ENCODE measurements around the gene KIRREL3. TPM values are rescaled to one million over a fixed set of nuclear protein-coding genes. Genes with fewer than 3 reads are reported as not detected.

KIRREL3 gene
- total and polyA plus RNA-seq, 9 of the 15 experiments (the other 6 are each of a cell fraction or from before 2014, with no cell fraction given), result 0.04 to 0.10 TPM; not detected in 7

GRCh38 chr11:126387857-126388256, 612.7 kb downstream of the KIRREL3 start:
- POLR2A ChIA-PET, result interaction anchor here (0.8 kb wide), 1 partner anchor 75 kb away, joined by 3 read pairs; no protein-coding TSS in a partner anchor
- Histone ChIP-seq H3K4me2 (ENCODE audit: insufficient read depth, low read length) (no peak overlapping the region), H3K27me3 (ENCODE audit: control insufficient read depth in 2 of 2, insufficient read depth in 2 of 2, low read length in 2 of 2) (no peaks in the 10 kb centered on the region), H3K9me1 (ENCODE audit: control insufficient read depth, insufficient read depth, low read length) (no peaks in the 10 kb centered on the region), H3K4me1 (replicated peaks in 1 of 2; ENCODE audit: control insufficient read depth in 2 of 2, insufficient read depth in 2 of 2, low read length in 2 of 2) (peaks cover 0 to 9% of the 10 kb centered on the region in 2 experiments), H3K36me3 (ENCODE audit: control insufficient read depth, insufficient read depth, low read length) (no peaks in the 10 kb centered on the region), H3K4me3 (no peak overlapping the region), H3K9me3 (replicated peaks; ENCODE audit: control insufficient read depth, insufficient read depth, low read depth, low read length) (no peaks in the 10 kb centered on the region), H4K20me1 (replicated peaks; ENCODE audit: control insufficient read depth, insufficient read depth, low read length) (peaks cover 5% of the 10 kb centered on the region; the same call in 1 of the 2 replicates), H3K27ac (ENCODE audit: extremely low read depth, low read depth, low read length) (no peak overlapping the region), H3K79me2 (ENCODE audit: control insufficient read depth, insufficient read depth, low read length) (no peaks in the 10 kb centered on the region), H3K9ac (ENCODE audit: insufficient read depth in 1 of 2, low read depth in 2 of 2, low read length in 2 of 2) (no peak overlapping the region), H2AFZ (ENCODE audit: low read depth, low read length) (no peak overlapping the region)
- in situ Hi-C loops (cut with MboI) (no loop called here), intact Hi-C loops (cut with micrococcal nuclease) (no loop called here)
- FAIRE-seq (no peak), DNase-seq (ENCODE audit: extremely low read depth in 1 of 4, low spot score in 3 of 4) (no peak), ATAC-seq (no peak)
- no TSS peak for BruUV-seq (replicated peaks)
- CTCF ChIA-PET (ENCODE audit: low intra/inter-chr PET ratio), result no interaction called here
- WGBS (ENCODE audit: insufficient coverage, low coverage, missing lambda C conversion rate), result 33% methylated on average over 5 of the region's 5 CpGs
- TF ChIP-seq KLF1 (tag; IDR thresholded peaks at IDR 0.05), result no peak
- TF ChIP-seq CBFB (CRISPR knock-in tag; IDR thresholded peaks at IDR 0.05), result no peak
- TF ChIP-seq PHF8 (IDR thresholded peaks at IDR 0.05; ENCODE audit: borderline replicate concordance, low read length), result no peak
- no peak for TF ChIP-seq PHTF2 (CRISPR knock-in tag; IDR thresholded peaks at IDR 0.05)
- no peak for TF ChIP-seq POLR2H (tag; IDR thresholded peaks at IDR 0.05; ENCODE audit: low read depth)
- TF ChIP-seq CTCF (IDR thresholded peaks at IDR 0.05 in 2 of 3, conservative IDR thresholded peaks at IDR 0.05 in 1 of 3; ENCODE audit: insufficient read depth in 2 of 3, low read depth in 1 of 3, low read length in 3 of 3), result no peak
- no peak for TF ChIP-seq GTF2E2 (tag; IDR thresholded peaks at IDR 0.05)
- no peak for TF ChIP-seq ZBTB49 (CRISPR knock-in tag; IDR thresholded peaks at IDR 0.05; ENCODE audit: borderline replicate concordance)
- TF ChIP-seq NFIC (IDR thresholded peaks at IDR 0.05), result peak; percentile 91
- TF ChIP-seq HMGXB4 (CRISPR knock-in tag; IDR thresholded peaks at IDR 0.05), result no peak
- peak; percentile 62 for TF ChIP-seq FOXJ2 (tag; IDR thresholded peaks at IDR 0.05)
- no peak for TF ChIP-seq HOMEZ (CRISPR knock-in tag; IDR thresholded peaks at IDR 0.05)

Data from K562 (cell line).